Loucy (cell line): Measurements from ENCODE around the gene KRT3.
"Not testable (repeated sequence)": the region's sequence is repeated elsewhere in the genome, so short reads cannot be mapped to it uniquely, and the experiment has no call there.

Experiments
- H2AFZ ChIP-seq: fragments of 200-600 bp; sonication (generic); 2 replicates; pipeline ENCODE4 v1.6.0; 2016; ENCODE audit warnings: antibody characterized with exemption, mild to moderate bottlenecking, low read length, moderate library complexity
- H3F3A ChIP-seq: fragments of 200-600 bp; 2 replicates; pipeline ENCODE4 v1.6.0; 2016; ENCODE audit warnings: antibody characterized with exemption, low read depth, mild to moderate bottlenecking
- H3K27me3 ChIP-seq: fragments of 200-600 bp; sonication (generic); 2 replicates; pipeline ENCODE4 v1.6.1; 2014; ENCODE audit warnings: low read length, mild to moderate bottlenecking; ENCODE audit not compliant: insufficient read depth, poor library complexity, severe bottlenecking
- H3K36me3 ChIP-seq: fragments of 200-600 bp; sonication (generic); 2 replicates; pipeline ENCODE4 v1.6.1; 2016; ENCODE audit warnings: low read length; ENCODE audit not compliant: insufficient read depth
- H3K4me1 ChIP-seq: fragments of 200-600 bp; sonication (generic); 2 replicates; pipeline ENCODE4 v1.5.1; 2014; ENCODE audit warnings: low read length, mild to moderate bottlenecking; ENCODE audit not compliant: insufficient read depth, poor library complexity, severe bottlenecking
- H3K4me2 ChIP-seq: fragments of 200-600 bp; sonication (generic); 2 replicates; pipeline ENCODE4 v1.6.0; 2014; ENCODE audit warnings: antibody characterized with exemption, low read length, low read depth, mild to moderate bottlenecking; ENCODE audit not compliant: poor library complexity, severe bottlenecking
- H3K4me3 ChIP-seq: fragments of 200-600 bp; sonication (generic); 2 replicates; pipeline ENCODE4 v1.5.1; 2014; ENCODE audit warnings: low read length, mild to moderate bottlenecking, mixed read lengths; ENCODE audit not compliant: poor library complexity, severe bottlenecking
- H3K79me2 ChIP-seq: fragments of 200-600 bp; sonication (generic); 2 replicates; pipeline ENCODE4 v1.6.1; 2014; ENCODE audit warnings: low read length; ENCODE audit not compliant: insufficient read depth
- H3K9ac ChIP-seq: fragments of 200-600 bp; sonication (generic); 2 replicates; pipeline ENCODE4 v1.6.0; 2014; ENCODE audit warnings: mild to moderate bottlenecking, low read depth, low read length, moderate library complexity; ENCODE audit not compliant: poor library complexity, severe bottlenecking
- H3K9me2 ChIP-seq: fragments of 200-600 bp; sonication (generic); replicated peaks from 2 replicates; pipeline ENCODE4 v1.6.1; 2016; ENCODE audit warnings: low read depth, low read length, mixed read lengths
- H3K9me3 ChIP-seq: fragments of 200-600 bp; sonication (generic); 2 replicates; pipeline ENCODE4 v1.6.1; 2014; ENCODE audit warnings: mild to moderate bottlenecking, antibody characterized with exemption, low read length, low read depth; ENCODE audit not compliant: insufficient read depth
- H4K20me1 ChIP-seq: fragments of 200-600 bp; sonication (generic); 2 replicates; pipeline ENCODE4 v1.6.0; 2014; ENCODE audit warnings: antibody characterized with exemption, low read length, mild to moderate bottlenecking; ENCODE audit not compliant: insufficient read depth, poor library complexity, severe bottlenecking
- EZH2phosphoT487 ChIP-seq: fragments of 200-600 bp; IDR thresholded peaks from 2 replicates; pipeline ENCODE4 v1.6.1; 2018; ENCODE audit warnings: antibody characterized with exemption, mild to moderate bottlenecking, moderate library complexity, borderline replicate concordance
- TF ChIP-seq, protein P1 (sequence below): fragments of 200-600 bp; sonication (generic); conservative IDR thresholded peaks from 2 replicates; pipeline ENCODE4 v1.5.1; 2014; ENCODE audit warnings: mild to moderate bottlenecking, antibody characterized with exemption, low read length

The KRT3 gene

DNA sequence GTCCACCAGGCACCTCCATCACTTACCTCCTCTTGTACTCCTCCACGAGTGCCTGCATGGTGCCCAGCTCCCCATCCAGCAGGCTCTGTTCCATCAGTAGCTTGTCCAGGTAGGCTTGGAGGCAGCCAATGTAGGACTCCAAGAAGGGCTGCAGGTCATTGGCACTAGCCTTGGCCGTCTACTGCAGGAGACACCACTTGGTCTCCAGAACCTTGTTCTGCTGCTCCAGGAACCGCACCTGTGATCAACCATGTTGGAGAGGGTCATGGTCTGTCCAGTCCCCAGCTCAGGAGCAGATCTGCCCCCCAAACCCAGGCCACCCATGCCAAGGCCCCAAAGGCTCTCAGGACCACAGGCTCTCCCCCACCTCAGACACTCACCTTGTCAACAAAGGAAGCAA, 42.6 kb downstream of the KRT3 start:
- peaks cover 7% of the 10 kb centered on the region for H3K4me1 ChIP-seq
- no peak overlapping the region for H3K4me2 ChIP-seq
- H3K9ac ChIP-seq: no peak overlapping the region
- H3K4me3 ChIP-seq: no peak overlapping the region
- no peaks in the 10 kb centered on the region for H3K9me3 ChIP-seq
- H2AFZ ChIP-seq: no peak overlapping the region
- H3K27me3 ChIP-seq: no peaks in the 10 kb centered on the region
- no peaks in the 10 kb centered on the region for H3F3A ChIP-seq
- no peaks in the 10 kb centered on the region for H4K20me1 ChIP-seq
- TF ChIP-seq, protein P1, sequence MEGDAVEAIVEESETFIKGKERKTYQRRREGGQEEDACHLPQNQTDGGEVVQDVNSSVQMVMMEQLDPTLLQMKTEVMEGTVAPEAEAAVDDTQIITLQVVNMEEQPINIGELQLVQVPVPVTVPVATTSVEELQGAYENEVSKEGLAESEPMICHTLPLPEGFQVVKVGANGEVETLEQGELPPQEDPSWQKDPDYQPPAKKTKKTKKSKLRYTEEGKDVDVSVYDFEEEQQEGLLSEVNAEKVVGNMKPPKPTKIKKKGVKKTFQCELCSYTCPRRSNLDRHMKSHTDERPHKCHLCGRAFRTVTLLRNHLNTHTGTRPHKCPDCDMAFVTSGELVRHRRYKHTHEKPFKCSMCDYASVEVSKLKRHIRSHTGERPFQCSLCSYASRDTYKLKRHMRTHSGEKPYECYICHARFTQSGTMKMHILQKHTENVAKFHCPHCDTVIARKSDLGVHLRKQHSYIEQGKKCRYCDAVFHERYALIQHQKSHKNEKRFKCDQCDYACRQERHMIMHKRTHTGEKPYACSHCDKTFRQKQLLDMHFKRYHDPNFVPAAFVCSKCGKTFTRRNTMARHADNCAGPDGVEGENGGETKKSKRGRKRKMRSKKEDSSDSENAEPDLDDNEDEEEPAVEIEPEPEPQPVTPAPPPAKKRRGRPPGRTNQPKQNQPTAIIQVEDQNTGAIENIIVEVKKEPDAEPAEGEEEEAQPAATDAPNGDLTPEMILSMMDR: no peak
- no peak for TF ChIP-seq EZH2phosphoT487
- H3K9me2 ChIP-seq: no peaks in the 10 kb centered on the region
- H3K79me2 ChIP-seq: no peaks in the 10 kb centered on the region
- no peaks in the 10 kb centered on the region for H3K36me3 ChIP-seq

DNA sequence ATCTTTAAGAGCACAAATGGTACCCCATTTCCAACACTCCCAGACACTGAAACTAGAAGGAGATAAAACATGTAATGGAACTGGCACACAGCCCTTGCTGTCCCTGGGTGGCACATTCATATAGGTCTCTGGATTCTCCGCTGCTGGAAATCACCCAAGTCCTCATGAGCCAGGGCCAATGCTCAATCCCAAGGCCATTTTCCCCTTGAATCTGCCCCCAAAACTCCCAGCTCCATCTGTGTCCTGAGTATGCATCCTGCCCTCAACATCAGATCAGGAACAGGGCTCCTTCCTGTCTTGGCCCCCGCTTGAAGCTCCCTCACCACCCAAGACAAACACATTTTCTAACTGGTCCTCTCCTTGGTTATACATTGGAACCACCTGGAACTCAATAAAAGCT, 43.4 kb downstream of the KRT3 start:
- Histone ChIP-seq H3K27me3 (no peaks in the 10 kb centered on the region), H4K20me1 (no peaks in the 10 kb centered on the region)
- no peak for TF ChIP-seq EZH2phosphoT487
- TF ChIP-seq, protein P1: no peak

DNA sequence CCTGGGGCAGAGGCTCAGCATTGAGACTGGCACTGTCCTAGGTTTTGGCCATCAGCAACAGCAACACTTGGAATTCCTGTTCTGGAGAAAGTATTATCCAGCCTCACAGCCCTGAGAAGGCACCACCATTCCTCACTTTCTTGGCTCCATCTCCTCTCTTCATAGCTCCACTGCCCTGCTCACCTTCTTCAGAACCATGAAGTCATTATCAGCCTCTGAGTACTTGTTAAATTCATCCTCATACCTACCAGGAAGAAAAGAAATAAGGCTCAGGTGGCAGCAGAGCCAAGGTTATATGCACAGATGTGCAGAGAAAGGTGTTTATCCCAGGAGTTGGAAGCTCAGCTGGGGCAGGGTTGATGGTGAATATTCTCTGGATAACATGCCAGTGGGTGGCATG, 44.1 kb downstream of the KRT3 start:
- Histone ChIP-seq H3K79me2 (no peaks in the 10 kb centered on the region), H2AFZ (no peak overlapping the region), H3K36me3 (no peaks in the 10 kb centered on the region), H3K9me3 (no peaks in the 10 kb centered on the region), H3K9ac (no peak overlapping the region), H3K27me3 (no peaks in the 10 kb centered on the region), H3K9me2 (no peaks in the 10 kb centered on the region), H4K20me1 (no peaks in the 10 kb centered on the region), H3K4me1 (peaks cover 10% of the 10 kb centered on the region), H3K4me3 (no peak overlapping the region), H3K4me2 (no peak overlapping the region), H3F3A (no peaks in the 10 kb centered on the region)
- TF ChIP-seq, protein P1: no peak
- TF ChIP-seq EZH2phosphoT487: no peak

More for the DNA sequence above, 43.4 kb downstream of the KRT3 start:
- Histone ChIP-seq H3F3A (no peaks in the 10 kb centered on the region), H2AFZ (no peak overlapping the region), H3K4me2 (no peak overlapping the region), H3K36me3 (no peaks in the 10 kb centered on the region), H3K9ac (no peak overlapping the region), H3K4me3 (no peak overlapping the region), H3K9me3 (no peaks in the 10 kb centered on the region), H3K79me2 (no peaks in the 10 kb centered on the region), H3K9me2 (no peaks in the 10 kb centered on the region), H3K4me1 (peaks cover 10% of the 10 kb centered on the region)

DNA sequence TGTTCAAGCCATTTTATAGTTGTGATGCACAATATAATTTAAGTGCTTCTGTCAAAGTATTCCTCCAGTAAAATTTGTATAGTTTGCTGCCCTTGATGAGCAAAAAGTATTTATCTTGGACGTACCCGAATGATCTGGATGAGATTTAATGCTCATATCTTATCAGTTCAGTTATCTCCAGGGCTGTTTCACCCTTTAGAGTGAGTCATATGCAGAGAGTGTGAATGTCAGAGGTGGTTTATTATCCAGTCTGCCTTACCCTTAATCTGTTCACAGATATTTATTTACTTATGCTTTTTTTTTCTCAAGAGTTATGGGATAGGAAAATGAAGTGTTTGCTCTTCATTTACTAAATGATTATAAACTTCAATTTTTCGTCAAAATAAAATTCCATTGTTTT, 45.4 kb downstream of the KRT3 start:
- H3F3A ChIP-seq, H3K4me3 ChIP-seq, H3K36me3 ChIP-seq, H3K4me2 ChIP-seq, H3K9me2 ChIP-seq, H3K79me2 ChIP-seq, H3K27me3 ChIP-seq, H2AFZ ChIP-seq, H3K9me3 ChIP-seq, H4K20me1 ChIP-seq, H3K9ac ChIP-seq: not testable (repeated sequence)
- peaks cover 10% of the 10 kb centered on the region for H3K4me1 ChIP-seq
